Breast epithelium (tissue), 3 donors: ENCODE data around the gene PPT2.

Experiments
- CTCF ChIP-seq, 3 donors: fragments of 450-650 bp; IDR thresholded peaks; one replicate each; pipeline ENCODE4 v1.5.1; 2016 to 2017; ENCODE audit warnings: antibody characterized with exemption in 3 of 3, mild to moderate bottlenecking in 3 of 3, moderate library complexity in 3 of 3
- POLR2A ChIP-seq: fragments of 450-650 bp; IDR thresholded peaks from one replicate; pipeline ENCODE4 v1.6.1; 2016; ENCODE audit warnings: antibody characterized with exemption, mild to moderate bottlenecking, moderate library complexity

GRCh38 chr6:32164295-32164694 is 10.4 kb downstream of the PPT2 start, which contains the start of gene EGFL8:
- TF ChIP-seq CTCF (IDR thresholded peaks at IDR 0.05) = no peak
- no peak for TF ChIP-seq POLR2A
